Loucy (cell line): ENCODE measurements around the gene NGDN.

Experiments
- H2AFZ ChIP-seq: fragments of 200-600 bp; sonication (generic); 2 replicates; pipeline ENCODE4 v1.6.0; 2016; ENCODE audit warnings: antibody characterized with exemption, mild to moderate bottlenecking, low read length, moderate library complexity
- H3F3A ChIP-seq: fragments of 200-600 bp; 2 replicates; pipeline ENCODE4 v1.6.0; 2016; ENCODE audit warnings: antibody characterized with exemption, low read depth, mild to moderate bottlenecking
- H3K27me3 ChIP-seq: fragments of 200-600 bp; sonication (generic); 2 replicates; pipeline ENCODE4 v1.6.1; 2014; ENCODE audit warnings: low read length, mild to moderate bottlenecking; ENCODE audit not compliant: insufficient read depth, poor library complexity, severe bottlenecking
- H3K36me3 ChIP-seq: fragments of 200-600 bp; sonication (generic); 2 replicates; pipeline ENCODE4 v1.6.1; 2016; ENCODE audit warnings: low read length; ENCODE audit not compliant: insufficient read depth
- H3K4me1 ChIP-seq: fragments of 200-600 bp; sonication (generic); 2 replicates; pipeline ENCODE4 v1.5.1; 2014; ENCODE audit warnings: low read length, mild to moderate bottlenecking; ENCODE audit not compliant: insufficient read depth, poor library complexity, severe bottlenecking
- H3K4me2 ChIP-seq: fragments of 200-600 bp; sonication (generic); 2 replicates; pipeline ENCODE4 v1.6.0; 2014; ENCODE audit warnings: antibody characterized with exemption, low read length, low read depth, mild to moderate bottlenecking; ENCODE audit not compliant: poor library complexity, severe bottlenecking
- H3K4me3 ChIP-seq: fragments of 200-600 bp; sonication (generic); 2 replicates; pipeline ENCODE4 v1.5.1; 2014; ENCODE audit warnings: low read length, mild to moderate bottlenecking, mixed read lengths; ENCODE audit not compliant: poor library complexity, severe bottlenecking
- H3K79me2 ChIP-seq: fragments of 200-600 bp; sonication (generic); 2 replicates; pipeline ENCODE4 v1.6.1; 2014; ENCODE audit warnings: low read length; ENCODE audit not compliant: insufficient read depth
- H3K9ac ChIP-seq: fragments of 200-600 bp; sonication (generic); 2 replicates; pipeline ENCODE4 v1.6.0; 2014; ENCODE audit warnings: mild to moderate bottlenecking, low read depth, low read length, moderate library complexity; ENCODE audit not compliant: poor library complexity, severe bottlenecking
- H3K9me2 ChIP-seq: fragments of 200-600 bp; sonication (generic); replicated peaks from 2 replicates; pipeline ENCODE4 v1.6.1; 2016; ENCODE audit warnings: low read depth, low read length, mixed read lengths
- H3K9me3 ChIP-seq: fragments of 200-600 bp; sonication (generic); 2 replicates; pipeline ENCODE4 v1.6.1; 2014; ENCODE audit warnings: mild to moderate bottlenecking, antibody characterized with exemption, low read length, low read depth; ENCODE audit not compliant: insufficient read depth
- H4K20me1 ChIP-seq: fragments of 200-600 bp; sonication (generic); 2 replicates; pipeline ENCODE4 v1.6.0; 2014; ENCODE audit warnings: antibody characterized with exemption, low read length, mild to moderate bottlenecking; ENCODE audit not compliant: insufficient read depth, poor library complexity, severe bottlenecking
- CTCF ChIP-seq: fragments of 200-600 bp; sonication (generic); conservative IDR thresholded peaks from 2 replicates; pipeline ENCODE4 v1.5.1; 2014; ENCODE audit warnings: mild to moderate bottlenecking, antibody characterized with exemption, low read length
- EZH2phosphoT487 ChIP-seq: fragments of 200-600 bp; IDR thresholded peaks from 2 replicates; pipeline ENCODE4 v1.6.1; 2018; ENCODE audit warnings: antibody characterized with exemption, mild to moderate bottlenecking, moderate library complexity, borderline replicate concordance

Gene NGDN

DNA sequence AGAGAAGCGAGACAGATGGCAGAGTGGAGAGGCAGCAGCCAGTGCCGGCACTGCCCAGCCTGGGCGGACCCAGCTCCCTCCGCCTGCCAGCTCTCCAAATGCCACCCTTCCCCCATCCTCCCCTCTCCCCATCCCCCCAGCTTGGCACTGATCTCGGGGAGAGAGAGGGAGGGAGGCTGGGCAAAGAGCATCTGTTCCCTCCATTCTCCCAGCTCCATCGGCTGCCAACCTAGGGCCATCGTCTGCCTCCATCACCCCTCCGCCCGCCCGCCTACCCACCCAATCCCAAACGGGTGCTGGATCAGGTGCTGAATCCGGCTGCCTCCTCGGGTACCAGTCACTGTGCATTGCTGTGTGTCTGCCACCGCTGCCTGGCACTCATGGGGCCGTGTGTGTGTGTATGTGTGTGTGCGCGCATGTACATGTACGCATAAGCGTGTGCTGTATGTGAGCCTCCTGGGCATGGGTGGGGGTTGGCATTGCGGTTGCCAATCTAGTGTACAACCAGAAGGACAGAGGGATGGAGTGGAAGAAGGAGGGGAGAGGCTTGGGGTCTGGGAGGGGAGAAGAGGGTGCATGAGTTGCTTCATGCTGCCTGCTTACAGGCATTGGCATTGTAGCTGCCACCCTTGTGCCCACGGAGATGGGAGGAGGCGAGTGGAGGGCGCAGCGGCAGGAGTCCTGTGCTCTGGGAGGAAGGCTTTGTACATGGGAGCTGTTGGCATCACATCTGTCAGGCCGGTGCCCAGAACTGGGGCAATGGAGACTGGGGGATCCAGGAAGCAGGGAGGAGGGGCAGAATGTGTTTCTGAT lies 43.7 kb downstream of the NGDN start:
- H3K4me2 ChIP-seq: no peak overlapping the region
- no peaks in the 10 kb centered on the region for H4K20me1 ChIP-seq
- H3K4me3 ChIP-seq: no peak overlapping the region
- no peaks in the 10 kb centered on the region for H3K79me2 ChIP-seq
- H3K9me2 ChIP-seq: no peaks in the 10 kb centered on the region
- H3F3A ChIP-seq: no peaks in the 10 kb centered on the region
- no peaks in the 10 kb centered on the region for H3K27me3 ChIP-seq
- H3K9ac ChIP-seq: no peak overlapping the region
- TF ChIP-seq EZH2phosphoT487: no peak
- no peak for TF ChIP-seq CTCF
- no peaks in the 10 kb centered on the region for H3K36me3 ChIP-seq
- no peak overlapping the region for H2AFZ ChIP-seq
- H3K9me3 ChIP-seq: no peaks in the 10 kb centered on the region
- no peaks in the 10 kb centered on the region for H3K4me1 ChIP-seq

DNA sequence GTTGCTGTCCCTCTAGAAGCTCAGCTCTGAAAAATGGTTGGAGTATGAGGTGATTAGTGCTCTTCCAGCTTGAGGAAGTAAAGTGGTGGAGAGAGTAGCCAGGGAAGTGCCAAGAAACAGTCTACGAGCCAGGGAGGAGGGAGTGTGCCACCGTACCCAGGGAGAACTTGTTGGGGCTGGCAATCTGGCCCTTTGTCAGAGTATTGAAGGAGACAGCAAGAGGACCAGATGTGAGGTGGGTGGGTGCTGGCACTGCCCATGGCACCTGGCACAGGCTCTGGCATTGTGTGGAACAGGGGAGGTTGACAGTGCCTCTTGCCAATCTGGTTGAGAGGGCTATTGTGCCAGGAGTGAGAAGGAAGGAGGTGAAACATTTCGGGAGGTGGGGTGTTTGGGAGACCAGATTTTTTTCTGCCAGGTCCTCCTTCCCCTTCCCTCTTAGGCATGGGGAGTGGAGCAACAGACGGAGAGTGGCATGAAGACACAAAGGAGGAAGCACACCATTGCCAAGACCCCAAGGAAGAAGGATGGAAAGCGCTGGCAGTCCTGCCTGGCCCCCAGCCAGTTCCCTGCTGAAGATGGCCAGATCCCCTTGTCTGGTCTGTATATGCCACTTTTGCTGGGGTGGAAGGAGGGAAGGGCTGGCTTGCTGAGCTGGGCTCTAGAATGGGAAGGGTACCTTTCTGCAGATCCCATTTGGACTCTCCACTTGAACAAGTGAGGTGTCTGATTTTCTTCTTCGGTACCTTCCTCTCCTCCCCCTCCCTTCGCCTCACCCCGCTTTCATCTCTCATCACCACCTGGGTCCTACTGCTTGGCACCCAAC lies 44.5 kb downstream of the NGDN start:
- H3K9me2 ChIP-seq: no peaks in the 10 kb centered on the region
- H4K20me1 ChIP-seq: no peaks in the 10 kb centered on the region
- H3K27me3 ChIP-seq: no peaks in the 10 kb centered on the region
- H3F3A ChIP-seq: no peaks in the 10 kb centered on the region
- no peak overlapping the region for H3K4me3 ChIP-seq
- no peaks in the 10 kb centered on the region for H3K4me1 ChIP-seq
- H3K4me2 ChIP-seq: no peak overlapping the region
- no peaks in the 10 kb centered on the region for H3K79me2 ChIP-seq
- H2AFZ ChIP-seq: no peak overlapping the region
- H3K36me3 ChIP-seq: no peaks in the 10 kb centered on the region
- TF ChIP-seq CTCF (no peak), EZH2phosphoT487 (no peak)
- H3K9ac ChIP-seq: no peak overlapping the region
- H3K9me3 ChIP-seq: no peaks in the 10 kb centered on the region

GRCh38 chr14:23514644-23514957 lies 45.1 kb downstream of the NGDN start:
- TF ChIP-seq EZH2phosphoT487 (no peak), CTCF (no peak)
- H3K79me2 ChIP-seq: no peaks in the 10 kb centered on the region
- no peaks in the 10 kb centered on the region for H3F3A ChIP-seq
- H3K4me2 ChIP-seq: no peak overlapping the region
- H3K36me3 ChIP-seq: no peaks in the 10 kb centered on the region
- no peak overlapping the region for H3K9ac ChIP-seq
- no peaks in the 10 kb centered on the region for H4K20me1 ChIP-seq
- H3K4me1 ChIP-seq: no peaks in the 10 kb centered on the region
- H2AFZ ChIP-seq: no peak overlapping the region
- no peaks in the 10 kb centered on the region for H3K9me3 ChIP-seq
- no peak overlapping the region for H3K4me3 ChIP-seq
- H3K9me2 ChIP-seq: no peaks in the 10 kb centered on the region
- no peaks in the 10 kb centered on the region for H3K27me3 ChIP-seq
